ENCODE data around the gene ABCG2. TPM values are rescaled to one million over a fixed set of nuclear protein-coding genes. Genes with fewer than 3 reads are reported as not detected.

The ABCG2 gene
- total RNA-seq, 1 donor from 2014 or later = 0.40 TPM

DNA sequence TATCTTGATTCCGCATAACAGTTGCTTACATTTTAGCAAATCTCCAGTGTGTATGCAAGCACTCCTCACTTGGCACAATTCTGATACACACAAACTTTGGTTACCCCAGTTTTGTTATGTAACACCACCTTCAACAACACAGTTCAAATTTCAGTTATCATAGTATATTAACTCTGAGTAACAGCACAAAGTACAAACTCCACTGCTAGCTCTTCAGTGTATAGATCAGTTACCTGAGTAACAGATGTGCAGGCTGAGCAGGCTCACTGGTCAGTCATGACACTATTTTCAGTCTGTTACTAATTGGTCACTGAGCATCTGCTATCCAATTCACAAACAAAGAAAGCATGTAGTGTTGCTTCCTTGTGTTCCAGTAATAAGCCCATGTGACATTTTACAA is 95.6 kb downstream of the ABCG2 start:
- Mint-ChIP-seq H3K27ac (ENCODE audit: unreplicated experiment) (no peak overlapping the region), H3K36me3 (ENCODE audit: low read depth) (peaks cover 37% of the 10 kb centered on the region), H3K4me1 (ENCODE audit: low read depth) (no peaks in the 10 kb centered on the region), H3K27me3 (ENCODE audit: low read depth) (no peaks in the 10 kb centered on the region), H3K9me3 (ENCODE audit: low read depth) (peaks cover 4% of the 10 kb centered on the region), H3K4me3 (ENCODE audit: unreplicated experiment) (no peak overlapping the region)
- no peak for DNase-seq (ENCODE audit: low spot score)
- TF ChIP-seq, protein P1, sequence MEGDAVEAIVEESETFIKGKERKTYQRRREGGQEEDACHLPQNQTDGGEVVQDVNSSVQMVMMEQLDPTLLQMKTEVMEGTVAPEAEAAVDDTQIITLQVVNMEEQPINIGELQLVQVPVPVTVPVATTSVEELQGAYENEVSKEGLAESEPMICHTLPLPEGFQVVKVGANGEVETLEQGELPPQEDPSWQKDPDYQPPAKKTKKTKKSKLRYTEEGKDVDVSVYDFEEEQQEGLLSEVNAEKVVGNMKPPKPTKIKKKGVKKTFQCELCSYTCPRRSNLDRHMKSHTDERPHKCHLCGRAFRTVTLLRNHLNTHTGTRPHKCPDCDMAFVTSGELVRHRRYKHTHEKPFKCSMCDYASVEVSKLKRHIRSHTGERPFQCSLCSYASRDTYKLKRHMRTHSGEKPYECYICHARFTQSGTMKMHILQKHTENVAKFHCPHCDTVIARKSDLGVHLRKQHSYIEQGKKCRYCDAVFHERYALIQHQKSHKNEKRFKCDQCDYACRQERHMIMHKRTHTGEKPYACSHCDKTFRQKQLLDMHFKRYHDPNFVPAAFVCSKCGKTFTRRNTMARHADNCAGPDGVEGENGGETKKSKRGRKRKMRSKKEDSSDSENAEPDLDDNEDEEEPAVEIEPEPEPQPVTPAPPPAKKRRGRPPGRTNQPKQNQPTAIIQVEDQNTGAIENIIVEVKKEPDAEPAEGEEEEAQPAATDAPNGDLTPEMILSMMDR (IDR thresholded peaks at IDR 0.05) = no peak

DNA sequence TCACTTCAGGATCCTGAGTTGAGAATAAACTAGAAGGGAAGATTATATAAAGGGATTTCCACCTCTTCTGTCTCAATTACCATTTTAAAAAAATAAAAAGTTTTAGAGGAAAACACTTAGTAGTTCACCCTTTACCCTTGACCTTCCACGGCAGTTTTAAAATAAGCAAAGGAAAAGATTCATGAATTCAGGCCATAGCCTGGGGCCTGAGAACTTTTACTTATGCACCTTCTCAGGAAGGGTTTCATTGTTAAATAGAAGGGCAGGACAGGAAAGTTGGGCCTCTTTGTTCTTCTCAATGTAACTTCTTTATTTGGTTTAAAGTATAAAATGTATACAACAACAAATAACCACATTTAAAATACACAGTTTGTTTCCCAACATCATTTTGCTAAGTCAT is 96.1 kb downstream of the ABCG2 start:
- Mint-ChIP-seq H3K27ac (ENCODE audit: unreplicated experiment) (no peak overlapping the region), H3K4me1 (ENCODE audit: low read depth) (no peaks in the 10 kb centered on the region), H3K27me3 (ENCODE audit: low read depth) (no peaks in the 10 kb centered on the region), H3K4me3 (ENCODE audit: unreplicated experiment) (no peak overlapping the region), H3K9me3 (ENCODE audit: low read depth) (no peaks in the 10 kb centered on the region), H3K36me3 (ENCODE audit: low read depth) (peaks cover 31% of the 10 kb centered on the region)
- DNase-seq (ENCODE audit: low spot score) = no peak
- TF ChIP-seq, protein P1 (IDR thresholded peaks at IDR 0.05) = no peak

DNA sequence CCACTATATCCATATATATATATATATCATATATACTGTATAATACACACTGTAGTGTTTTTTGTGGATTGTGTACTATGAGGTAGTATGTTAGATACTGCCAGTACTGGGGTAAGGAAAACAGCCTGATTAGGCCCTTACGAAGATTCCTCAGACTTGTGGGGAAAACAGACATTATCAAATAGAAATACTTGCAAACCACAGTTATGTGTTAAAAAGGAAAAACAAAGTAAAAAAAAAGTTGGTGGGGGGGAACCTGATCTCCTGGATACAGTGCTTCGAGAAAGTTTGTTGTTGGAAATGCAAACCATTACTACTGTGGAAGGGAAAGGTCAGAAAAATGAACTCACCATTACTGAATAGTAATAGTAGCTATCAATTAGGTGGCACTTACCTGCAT is 98.0 kb downstream of the ABCG2 start:
- Mint-ChIP-seq H3K9me3 (ENCODE audit: low read depth) (no peaks in the 10 kb centered on the region), H3K27me3 (ENCODE audit: low read depth) (no peaks in the 10 kb centered on the region), H3K4me1 (ENCODE audit: low read depth) (no peaks in the 10 kb centered on the region), H3K4me3 (ENCODE audit: unreplicated experiment) (no peak overlapping the region), H3K36me3 (ENCODE audit: low read depth) (peaks cover 29% of the 10 kb centered on the region), H3K27ac (ENCODE audit: unreplicated experiment) (no peak overlapping the region)
- DNase-seq (ENCODE audit: low spot score) = no peak
- TF ChIP-seq, protein P1 (IDR thresholded peaks at IDR 0.05) = no peak

DNA sequence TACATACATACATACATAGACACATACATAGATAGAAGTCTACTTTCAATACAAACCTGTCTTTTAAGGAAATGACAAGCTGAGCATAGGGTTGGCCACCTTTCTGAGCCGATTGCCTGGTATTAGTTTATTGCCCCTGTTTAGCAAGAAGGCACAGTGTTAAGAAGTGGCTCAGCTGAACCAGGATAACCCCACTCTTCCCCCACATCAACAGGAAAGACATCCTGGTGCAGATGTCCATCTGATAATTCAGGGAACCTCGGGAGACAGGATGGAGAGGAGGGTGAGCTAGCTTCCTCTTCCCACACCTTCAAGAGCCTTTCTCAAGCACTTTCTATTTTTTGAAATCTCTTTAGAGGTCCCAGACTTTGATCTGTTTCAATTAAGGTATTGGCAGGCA is 98.7 kb downstream of the ABCG2 start:
- Mint-ChIP-seq H3K4me3 (ENCODE audit: unreplicated experiment) (no peak overlapping the region), H3K9me3 (ENCODE audit: low read depth) (no peaks in the 10 kb centered on the region), H3K36me3 (ENCODE audit: low read depth) (peaks cover 27% of the 10 kb centered on the region), H3K27ac (ENCODE audit: unreplicated experiment) (no peak overlapping the region), H3K4me1 (ENCODE audit: low read depth) (no peaks in the 10 kb centered on the region), H3K27me3 (ENCODE audit: low read depth) (no peaks in the 10 kb centered on the region)
- TF ChIP-seq, protein P1 (IDR thresholded peaks at IDR 0.05) = no peak
- DNase-seq (ENCODE audit: low spot score) = no peak

DNA sequence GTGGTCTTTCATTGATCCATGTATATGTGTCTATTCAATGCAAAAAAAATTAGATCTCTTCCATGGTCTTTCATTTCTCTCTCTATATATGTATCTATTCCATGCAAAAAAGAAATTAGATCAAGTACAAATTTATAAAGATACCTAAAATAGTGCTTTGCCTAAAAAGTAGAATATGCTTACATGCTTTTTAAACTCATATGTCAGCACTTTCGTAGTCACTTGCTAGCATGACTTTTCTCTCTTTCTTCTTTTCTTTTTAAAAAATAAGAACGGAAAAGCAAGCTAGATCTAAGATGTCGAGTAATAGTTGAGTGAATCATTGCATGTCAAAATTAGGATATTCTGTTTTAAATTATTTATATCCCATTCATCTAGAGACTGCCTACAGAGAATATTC is 100.1 kb downstream of the ABCG2 start:
- Mint-ChIP-seq H3K27me3 (ENCODE audit: low read depth) (no peaks in the 10 kb centered on the region), H3K4me1 (ENCODE audit: low read depth) (no peaks in the 10 kb centered on the region), H3K36me3 (ENCODE audit: low read depth) (peaks cover 25% of the 10 kb centered on the region), H3K4me3 (ENCODE audit: unreplicated experiment) (no peak overlapping the region), H3K27ac (ENCODE audit: unreplicated experiment) (no peak overlapping the region), H3K9me3 (ENCODE audit: low read depth) (no peaks in the 10 kb centered on the region)
- no peak for DNase-seq (ENCODE audit: low spot score)
- TF ChIP-seq, protein P1 (IDR thresholded peaks at IDR 0.05) = no peak
